Coronary artery (tissue), 2 donors: Measurements from ENCODE around the gene MMP2.

Source experiments
- DNase-seq: peaks from one replicate; pipeline ENCODE4 v3.0.0-alpha.2; 2017; ENCODE audit warnings: low spot score
- H3K27ac ChIP-seq, 2 donors: fragments of 200-600 bp; sonication (generic); one replicate each; pipeline ENCODE4 v1.5.1; 2016 to 2019
- H3K4me3 ChIP-seq: fragments of 200-600 bp; sonication (generic); 2 replicates; pipeline ENCODE4 v1.5.1; 2016; ENCODE audit warnings: mild to moderate bottlenecking, moderate library complexity
- CTCF ChIP-seq: fragments of 200-600 bp; sonication (generic); IDR thresholded peaks from one replicate; pipeline ENCODE4 v1.5.1; 2019; ENCODE audit warnings: antibody characterized with exemption

MMP2 gene

DNA sequence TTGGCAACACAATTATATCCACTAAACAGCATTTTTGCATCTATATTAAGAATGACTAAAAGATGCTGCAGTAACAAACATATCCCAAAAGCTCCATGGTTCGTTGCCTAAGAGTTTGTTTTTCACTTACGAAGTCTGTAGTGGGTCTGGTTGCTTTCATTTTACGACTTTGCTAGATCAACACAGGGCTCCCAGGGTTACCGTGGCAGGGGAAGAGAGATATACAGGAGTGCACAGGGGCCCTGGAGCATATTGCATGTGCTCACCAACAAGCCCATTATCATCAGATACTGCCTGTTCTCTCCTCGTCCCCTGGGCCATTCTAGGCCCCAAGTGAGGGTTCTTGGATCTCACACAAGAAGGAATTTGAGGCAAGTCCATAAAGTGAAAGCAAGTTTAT is 3.1 kb upstream of the MMP2 start:
- DNase-seq, result no peak
- Histone ChIP-seq H3K27ac (peak overlapping the region in 1 of 2 donors; percentile 87), H3K4me3 (peak overlapping the region; percentile 47)
- TF ChIP-seq CTCF, result no peak

DNA sequence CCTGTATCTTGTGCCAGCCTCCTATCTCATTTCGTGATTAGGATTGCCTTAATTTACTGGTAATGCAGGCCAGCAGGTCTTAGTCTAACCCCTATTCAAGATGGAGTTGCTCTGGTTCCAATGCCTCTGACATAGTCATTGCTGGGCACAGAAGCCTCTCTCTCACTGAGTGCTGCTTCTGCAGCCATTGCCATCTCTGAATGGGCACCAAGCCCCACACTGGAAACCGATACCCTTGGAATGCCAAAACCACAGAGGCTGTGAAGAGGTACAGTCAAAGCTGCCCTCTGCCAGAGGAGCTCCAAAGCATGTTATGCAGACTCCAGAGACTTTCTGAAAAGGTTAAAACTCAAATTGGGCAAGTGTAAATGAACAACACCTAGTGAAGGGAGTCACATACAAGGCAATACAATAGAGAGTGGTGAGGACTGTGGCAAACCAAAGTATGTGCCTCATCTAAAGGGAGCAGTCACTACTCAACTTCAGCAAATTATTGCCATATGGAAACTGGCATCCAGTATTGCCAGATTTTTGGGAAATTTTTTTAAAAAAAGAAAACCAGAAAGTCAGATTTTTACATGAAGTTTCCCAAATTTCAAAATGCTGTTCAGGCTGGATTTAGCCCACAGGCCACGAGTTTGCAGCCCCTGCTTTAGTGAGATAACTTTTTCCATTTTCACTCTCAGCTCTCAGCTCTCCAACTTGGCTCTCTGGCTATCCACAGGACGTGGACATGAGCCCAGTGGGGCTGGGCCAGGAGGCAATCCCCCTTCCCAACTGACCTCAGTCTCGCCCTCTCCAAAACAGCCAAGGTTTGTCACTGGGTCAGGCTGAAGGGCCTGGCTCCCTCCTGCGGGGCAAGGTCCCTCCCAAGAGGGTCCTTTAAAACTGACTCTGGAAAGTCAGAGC is 2.1 kb upstream of the MMP2 start:
- TF ChIP-seq CTCF, result no peak
- H3K27ac ChIP-seq, result peak overlapping the region in 1 of 2 donors; percentile 87
- no peak overlapping the region for H3K4me3 ChIP-seq
- DNase-seq, result no peak

DNA sequence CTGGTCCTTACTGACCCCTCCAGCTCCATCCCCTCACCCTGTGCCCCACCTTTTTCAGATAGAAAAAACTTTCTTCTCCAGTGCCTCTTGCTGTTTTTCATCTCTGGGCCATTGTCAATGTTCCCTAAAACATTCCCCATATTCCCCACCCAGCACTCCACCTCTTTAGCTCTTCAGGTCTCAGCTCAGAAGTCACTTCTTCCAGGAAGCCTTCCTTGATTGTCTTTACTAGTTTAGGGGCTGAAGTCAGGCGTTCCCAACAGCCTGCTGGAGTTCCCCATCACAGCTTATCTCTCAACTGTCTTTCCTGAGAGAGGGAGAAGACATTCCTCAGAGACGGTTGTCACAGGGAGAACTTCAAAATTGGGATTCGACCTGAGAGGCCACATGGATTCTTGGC is 1.3 kb upstream of the MMP2 start:
- Histone ChIP-seq H3K4me3 (no peak overlapping the region), H3K27ac (peak overlapping the region in 1 of 2 donors; percentile 87)
- TF ChIP-seq CTCF, result no peak
- no peak for DNase-seq

DNA sequence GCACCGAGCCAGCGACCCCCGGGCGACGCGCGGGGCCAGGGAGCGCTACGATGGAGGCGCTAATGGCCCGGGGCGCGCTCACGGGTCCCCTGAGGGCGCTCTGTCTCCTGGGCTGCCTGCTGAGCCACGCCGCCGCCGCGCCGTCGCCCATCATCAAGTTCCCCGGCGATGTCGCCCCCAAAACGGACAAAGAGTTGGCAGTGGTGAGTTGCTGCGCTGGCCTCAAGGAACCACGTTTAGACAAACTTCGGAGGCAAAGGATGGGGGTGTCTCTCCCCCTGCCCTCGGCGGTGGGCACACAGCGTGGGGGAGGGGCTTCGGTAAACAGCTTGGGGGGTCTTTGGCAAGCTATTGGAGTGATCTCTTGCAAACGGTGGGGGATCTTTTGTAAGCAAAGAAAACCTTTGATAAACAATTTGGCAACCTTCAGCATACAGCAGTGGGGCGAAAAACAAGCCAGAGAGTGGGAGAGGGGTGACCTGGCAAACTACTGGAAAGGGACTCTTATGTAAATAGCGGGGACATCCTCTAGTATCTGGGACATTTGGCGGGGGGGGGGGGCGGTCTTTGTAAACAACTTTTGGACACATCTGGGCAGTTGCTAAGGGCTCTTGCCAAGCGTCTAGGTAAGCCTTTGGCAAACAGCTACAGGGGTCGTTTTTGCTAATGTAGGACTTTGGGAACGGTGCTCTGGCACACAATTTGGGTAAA is 587 bp downstream of the MMP2 start:
- H3K4me3 ChIP-seq, result peak overlapping the region; percentile 78
- DNase-seq, result no peak
- H3K27ac ChIP-seq, result peak overlapping the region; percentile 80 to 87
- TF ChIP-seq CTCF, result no peak

GRCh38 chr16:55480228-55480655 is 1.2 kb downstream of the MMP2 start:
- H3K4me3 ChIP-seq, result peak overlapping the region; percentile 78
- peak overlapping the region; percentile 80 to 87 for H3K27ac ChIP-seq
- no peak for TF ChIP-seq CTCF
- peak; percentile 88 for DNase-seq

DNA sequence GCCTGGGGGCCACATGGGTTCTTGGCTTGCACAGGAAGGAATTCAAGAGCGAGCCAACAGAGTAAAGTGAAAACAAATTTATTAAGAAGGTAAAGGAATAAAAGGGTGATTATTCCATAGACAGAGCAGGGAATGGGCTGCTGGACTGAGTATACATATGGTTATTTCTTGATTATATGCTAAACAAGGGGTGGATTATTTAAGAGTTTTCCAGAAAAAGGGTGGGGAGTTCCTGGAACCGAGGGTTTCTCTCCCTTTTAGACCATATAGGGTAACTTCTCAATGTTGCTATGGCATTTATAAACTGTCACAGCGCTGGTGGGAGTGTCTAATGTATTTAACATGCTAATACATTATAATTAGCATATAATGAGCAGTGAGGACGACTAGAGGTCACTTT is 2.0 kb downstream of the MMP2 start:
- peak overlapping the region; percentile 80 to 87 for H3K27ac ChIP-seq
- no peak for TF ChIP-seq CTCF
- peak overlapping the region; percentile 78 for H3K4me3 ChIP-seq
- DNase-seq, result no peak
